Neural cell (in vitro differentiated cells): Measurements from ENCODE around the gene CDHR4. TPM values are rescaled to one million over a fixed set of nuclear protein-coding genes. Genes with fewer than 3 reads are reported as not detected.
"Not testable (repeated sequence)": the region's sequence is repeated elsewhere in the genome, so short reads cannot be mapped to it uniquely, and the experiment has no call there.

Experiments used
- H2AFZ ChIP-seq: fragments of 200-600, 300-800 bp; sonication (generic), shearing (Covaris generic); 2 replicates; pipeline ENCODE4 v1.6.0; 2014; ENCODE audit warnings: low read depth, mild to moderate bottlenecking, antibody characterized with exemption, low read length, moderate library complexity
- H3F3A ChIP-seq: fragments of 200-600 bp; shearing (Covaris generic); 2 replicates; pipeline ENCODE4 v1.6.1; 2016; ENCODE audit warnings: mild to moderate bottlenecking, moderate library complexity, mixed read lengths, antibody characterized with exemption, low read length; ENCODE audit not compliant: insufficient read depth, poor library complexity, severe bottlenecking
- H3K27ac ChIP-seq: fragments of 200-600, 300-800 bp; sonication (generic), shearing (Covaris generic); 2 replicates; pipeline ENCODE4 v1.5.1; 2014; ENCODE audit warnings: mild to moderate bottlenecking, low read length, moderate library complexity
- H3K27me3 ChIP-seq: fragments of 300-800, 200-600 bp; sonication (generic), shearing (Covaris generic); 2 replicates; pipeline ENCODE4 v1.6.0; 2014; ENCODE audit warnings: mild to moderate bottlenecking, low read depth, low read length, moderate library complexity; ENCODE audit not compliant: insufficient read depth
- H3K36me3 ChIP-seq: fragments of 300-800, 200-600 bp; sonication (generic), shearing (Covaris generic); 2 replicates; pipeline ENCODE4 v1.5.1; 2014; ENCODE audit warnings: mild to moderate bottlenecking, antibody characterized with exemption, low read length, moderate library complexity; ENCODE audit not compliant: insufficient read depth
- H3K4me2 ChIP-seq: fragments of 300-800, 200-600 bp; sonication (generic), shearing (Covaris generic); 2 replicates; pipeline ENCODE4 v1.6.0; 2014; ENCODE audit warnings: mild to moderate bottlenecking, low read length
- H3K4me3 ChIP-seq: fragments of 300-800, 200-600 bp; sonication (generic), shearing (Covaris generic); 2 replicates; pipeline ENCODE4 v1.5.1; 2014; ENCODE audit warnings: mild to moderate bottlenecking, low read length, moderate library complexity
- H3K79me2 ChIP-seq: fragments of 200-600 bp; shearing (Covaris generic); replicated peaks from 2 replicates; pipeline ENCODE4 v1.6.0; 2014; ENCODE audit warnings: mild to moderate bottlenecking, low read length, moderate library complexity; ENCODE audit not compliant: insufficient read depth
- H3K9ac ChIP-seq: fragments of 300-800, 200-600 bp; sonication (generic), shearing (Covaris generic); 2 replicates; pipeline ENCODE4 v1.6.1; 2016; ENCODE audit warnings: mild to moderate bottlenecking, low read length, mixed read lengths
- H3K9me2 ChIP-seq: fragments of 200-600 bp; shearing (Covaris generic); 2 replicates; pipeline ENCODE4 v1.6.1; 2016; ENCODE audit warnings: mild to moderate bottlenecking, low read length, mixed read lengths; ENCODE audit not compliant: insufficient read depth
- H3K9me3 ChIP-seq: fragments of 200-600, 300-800 bp; sonication (generic), shearing (Covaris generic); 2 replicates; pipeline ENCODE4 v1.6.1; 2016; ENCODE audit warnings: mild to moderate bottlenecking, mixed run types, low read length, moderate library complexity, mixed read lengths
- H4K20me1 ChIP-seq: fragments of 200-600 bp; shearing (Covaris generic); 2 replicates; pipeline ENCODE4 v1.6.1; 2016; ENCODE audit warnings: mild to moderate bottlenecking, mixed run types; ENCODE audit not compliant: insufficient read depth
- CTCF ChIP-seq: fragments of 450-650 bp; IDR thresholded peaks from 2 replicates; pipeline ENCODE4 v1.5.1; 2014; ENCODE audit warnings: antibody characterized with exemption, mild to moderate bottlenecking, moderate library complexity; ENCODE audit not compliant: poor library complexity, severe bottlenecking
- EP300 ChIP-seq: fragments of 450-650 bp; conservative IDR thresholded peaks from 2 replicates; pipeline ENCODE4 v1.6.1; 2014; ENCODE audit warnings: antibody characterized with exemption, mild to moderate bottlenecking, moderate library complexity; ENCODE audit not compliant: poor library complexity, severe bottlenecking
- EZH2 ChIP-seq: fragments of 200-600, 300-800 bp; shearing (Covaris generic), sonication (generic); IDR thresholded peaks from 2 replicates; pipeline ENCODE4 v1.6.1; 2014; ENCODE audit warnings: antibody characterized with exemption, low read length, borderline replicate concordance, mild to moderate bottlenecking; ENCODE audit not compliant: insufficient read depth, poor library complexity, severe bottlenecking
- MXI1 ChIP-seq: fragments of 450-650 bp; conservative IDR thresholded peaks from 2 replicates; pipeline ENCODE4 v1.6.1; 2014; ENCODE audit warnings: antibody characterized with exemption, mild to moderate bottlenecking; ENCODE audit not compliant: poor library complexity, severe bottlenecking
- POLR2AphosphoS5 ChIP-seq: IDR thresholded peaks from 2 replicates; pipeline ENCODE4 v1.6.1; 2012
- RAD21 ChIP-seq: fragments of 450-650 bp; conservative IDR thresholded peaks from 2 replicates; pipeline ENCODE4 v1.6.1; 2014; ENCODE audit warnings: antibody characterized with exemption, mild to moderate bottlenecking, moderate library complexity
- REST ChIP-seq: IDR thresholded peaks from 2 replicates; pipeline ENCODE4 v1.6.1; 2012; ENCODE audit warnings: borderline replicate concordance
- SMC3 ChIP-seq: fragments of 450-650 bp; conservative IDR thresholded peaks from 2 replicates; pipeline ENCODE4 v1.6.1; 2014; ENCODE audit warnings: antibody characterized with exemption, mild to moderate bottlenecking, moderate library complexity; ENCODE audit not compliant: poor library complexity
- TAF1 ChIP-seq: IDR thresholded peaks from 2 replicates; pipeline ENCODE4 v1.6.1; 2012; ENCODE audit warnings: low read depth
- polyA plus RNA-seq: library from polyadenylated mRNA; depleted of rRNA; stranded (reverse); fragments of >200 nt; gene quantifications from 2 replicates; pipeline ENCODE4 v1.2.3, GENCODE V29; 2014

CDHR4 gene
- polyA plus RNA-seq, 1 donor from 2014 or later, result not detected

GRCh38 chr3:49786357-49787181, 13.1 kb downstream of the CDHR4 start, which contains the start of gene IP6K1:
Gene IP6K1, minus strand, starts transcription at chr3:49786542. Its CDS starts 38,502 bp downstream, at chr3:49748040.
- Histone ChIP-seq H2AFZ (peak within 1 kb of the TSS; percentile 91), H3K27me3 (no peaks in the 10 kb centered on the region), H3K4me2 (peak within 1 kb of the TSS; percentile 94), H3K4me3 (peak within 1 kb of the TSS; percentile 79), H3F3A (no peaks in the 10 kb centered on the region), H4K20me1 (peaks cover 2% of the 10 kb centered on the region), H3K79me2 (peaks cover 41% of the 10 kb centered on the region), H3K9ac (peak within 1 kb of the TSS; percentile 98), H3K9me2 (no peaks in the 10 kb centered on the region), H3K27ac (peak within 1 kb of the TSS; percentile 92), H3K36me3 (no peaks in the 10 kb centered on the region), H3K9me3 (no peaks in the 10 kb centered on the region)
- no peak for TF ChIP-seq EP300
- TF ChIP-seq RAD21, result no peak
- TF ChIP-seq REST, result peak; percentile 18
- no peak for TF ChIP-seq SMC3
- TF ChIP-seq EZH2, result no peak
- peak; percentile 99 for TF ChIP-seq POLR2AphosphoS5
- peak; percentile 58 for TF ChIP-seq TAF1
- peak; percentile 63 for TF ChIP-seq MXI1
- TF ChIP-seq CTCF, result no peak

- Histone ChIP-seq H3K27ac (peak overlapping the region; percentile 92), H3K36me3 (no peaks in the 10 kb centered on the region), H3F3A (no peaks in the 10 kb centered on the region), H3K9ac (peak overlapping the region; percentile 98), H3K9me2 (no peaks in the 10 kb centered on the region), H3K4me2 (peak overlapping the region; percentile 94), H4K20me1 (peaks cover 4% of the 10 kb centered on the region), H2AFZ (peak overlapping the region; percentile 73), H3K27me3 (no peaks in the 10 kb centered on the region), H3K4me3 (peak overlapping the region; percentile 79), H3K9me3 (no peaks in the 10 kb centered on the region), H3K79me2 (peaks cover 48% of the 10 kb centered on the region)
- TF ChIP-seq REST (peak; percentile 34), TAF1 (no peak)
Measured at GRCh38 chr3:49785565-49786356, 13.9 kb downstream of the CDHR4 start.

- not testable (repeated sequence) for H3K9me3 ChIP-seq, H3K9me2 ChIP-seq, H3F3A ChIP-seq, H2AFZ ChIP-seq, H3K9ac ChIP-seq, H4K20me1 ChIP-seq, H3K36me3 ChIP-seq, H3K27ac ChIP-seq, H3K27me3 ChIP-seq, H3K4me3 ChIP-seq, H3K4me2 ChIP-seq
- H3K79me2 ChIP-seq, result peaks cover 79% of the 10 kb centered on the region
Measured at GRCh38 chr3:49782277-49782676, 17.4 kb downstream of the CDHR4 start.
